Measurements from ENCODE around the gene RIPK1.
"Not testable (repeated sequence)": the region's sequence is repeated elsewhere in the genome, so short reads cannot be mapped to it uniquely, and the experiment has no call there.

Gene RIPK1

GRCh38 chr6:3052481-3053230 lies 15.6 kb upstream of the RIPK1 start:
- TF ChIP-seq EZH2phosphoT487 (conservative IDR thresholded peaks at IDR 0.05; ENCODE audit: low read length) (no peak), CTCF (IDR thresholded peaks at IDR 0.05; ENCODE audit: insufficient read depth, low read length, poor library complexity, severe bottlenecking) (no peak)
- no peaks in the 10 kb centered on the region for H3K36me3 ChIP-seq (ENCODE audit: low read length)
- H3K79me2 ChIP-seq (ENCODE audit: insufficient read depth, low read length): no peaks in the 10 kb centered on the region
- H3F3A ChIP-seq (ENCODE audit: insufficient read depth): 0 out of 2 replicates have a peak, but pooled peaks cover 6% of the 10 kb centered on the region
- peak overlapping the region; percentile 56 for H3K9ac ChIP-seq (ENCODE audit: low read length)
- peak overlapping the region; percentile 57 for H3K4me2 ChIP-seq (ENCODE audit: low read depth, low read length, poor library complexity, severe bottlenecking)
- H3K4me3 ChIP-seq (ENCODE audit: insufficient read depth, low read length, poor library complexity, severe bottlenecking): peak overlapping the region; percentile 41
- no peaks in the 10 kb centered on the region for H4K20me1 ChIP-seq (ENCODE audit: low read depth, low read length)
- peak overlapping the region; percentile 85 for H2AFZ ChIP-seq (ENCODE audit: low read depth, low read length, severe bottlenecking)
- no peaks in the 10 kb centered on the region for H3K27me3 ChIP-seq (ENCODE audit: low read length)
- H3K9me3 ChIP-seq (ENCODE audit: insufficient read depth, low read length): no peaks in the 10 kb centered on the region
- H3K27ac ChIP-seq (ENCODE audit: low read depth, low read length): no peak overlapping the region
- H3K9me2 ChIP-seq (replicated peaks; ENCODE audit: insufficient read depth, low read length): no peaks in the 10 kb centered on the region

DNA sequence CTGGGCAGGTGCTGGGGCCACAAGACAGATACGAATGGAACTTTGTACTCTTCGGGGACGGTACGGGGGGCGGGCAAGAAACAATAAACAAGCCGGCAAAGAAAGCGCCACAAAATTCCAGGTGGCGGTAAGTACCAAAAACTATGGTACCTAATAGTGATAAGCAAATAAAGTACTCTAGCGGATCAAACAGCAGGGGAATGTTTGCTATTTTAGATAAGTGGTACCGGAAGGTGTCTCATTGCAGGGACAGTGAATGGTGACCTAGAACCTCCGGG lies 15.1 kb upstream of the RIPK1 start:
- H3K4me2 ChIP-seq (ENCODE audit: low read depth, low read length, poor library complexity, severe bottlenecking): peak overlapping the region; percentile 57
- H3K4me3 ChIP-seq (ENCODE audit: insufficient read depth, low read length, poor library complexity, severe bottlenecking): peak overlapping the region; percentile 41
- 0 out of 2 replicates have a peak, but pooled peaks cover 6% of the 10 kb centered on the region for H3F3A ChIP-seq (ENCODE audit: insufficient read depth)
- no peaks in the 10 kb centered on the region for H4K20me1 ChIP-seq (ENCODE audit: low read depth, low read length)
- H3K27me3 ChIP-seq (ENCODE audit: low read length): no peaks in the 10 kb centered on the region
- no peak overlapping the region for H3K27ac ChIP-seq (ENCODE audit: low read depth, low read length)
- H3K36me3 ChIP-seq (ENCODE audit: low read length): no peaks in the 10 kb centered on the region
- H3K79me2 ChIP-seq (ENCODE audit: insufficient read depth, low read length): no peaks in the 10 kb centered on the region
- H3K9me3 ChIP-seq (ENCODE audit: insufficient read depth, low read length): no peaks in the 10 kb centered on the region
- H3K9me2 ChIP-seq (replicated peaks; ENCODE audit: insufficient read depth, low read length): no peaks in the 10 kb centered on the region
- H3K9ac ChIP-seq (ENCODE audit: low read length): peak overlapping the region; percentile 56
- peak overlapping the region; percentile 85 for H2AFZ ChIP-seq (ENCODE audit: low read depth, low read length, severe bottlenecking)
- TF ChIP-seq CTCF (IDR thresholded peaks at IDR 0.05; ENCODE audit: insufficient read depth, low read length, poor library complexity, severe bottlenecking) (no peak), EZH2phosphoT487 (conservative IDR thresholded peaks at IDR 0.05; ENCODE audit: low read length) (no peak)

- H3K27ac ChIP-seq (ENCODE audit: low read depth, low read length); H3K27me3 ChIP-seq (ENCODE audit: low read length); H2AFZ ChIP-seq (ENCODE audit: low read depth, low read length, severe bottlenecking); H3K4me3 ChIP-seq (ENCODE audit: insufficient read depth, low read length, poor library complexity, severe bottlenecking); H3K9me3 ChIP-seq (ENCODE audit: insufficient read depth, low read length); H3K79me2 ChIP-seq (ENCODE audit: insufficient read depth, low read length); H3K9me2 ChIP-seq (replicated peaks; ENCODE audit: insufficient read depth, low read length); H3F3A ChIP-seq (ENCODE audit: insufficient read depth); H4K20me1 ChIP-seq (ENCODE audit: low read depth, low read length); H3K36me3 ChIP-seq (ENCODE audit: low read length); H3K9ac ChIP-seq (ENCODE audit: low read length): not testable (repeated sequence)
- peak overlapping the region; percentile 57 for H3K4me2 ChIP-seq (ENCODE audit: low read depth, low read length, poor library complexity, severe bottlenecking)
Measured at GRCh38 chr6:3054229-3055157, 13.8 kb upstream of the RIPK1 start.

- H4K20me1 ChIP-seq (ENCODE audit: low read depth, low read length); H3K9ac ChIP-seq (ENCODE audit: low read length); H3K9me3 ChIP-seq (ENCODE audit: insufficient read depth, low read length); H3K4me3 ChIP-seq (ENCODE audit: insufficient read depth, low read length, poor library complexity, severe bottlenecking); H2AFZ ChIP-seq (ENCODE audit: low read depth, low read length, severe bottlenecking); H3F3A ChIP-seq (ENCODE audit: insufficient read depth); H3K4me2 ChIP-seq (ENCODE audit: low read depth, low read length, poor library complexity, severe bottlenecking); H3K9me2 ChIP-seq (replicated peaks; ENCODE audit: insufficient read depth, low read length); H3K27ac ChIP-seq (ENCODE audit: low read depth, low read length); H3K27me3 ChIP-seq (ENCODE audit: low read length); H3K36me3 ChIP-seq (ENCODE audit: low read length); H3K79me2 ChIP-seq (ENCODE audit: insufficient read depth, low read length): not testable (repeated sequence)
Measured at GRCh38 chr6:3055158-3055499, 13.2 kb upstream of the RIPK1 start.

Data from SU-DHL-6 (cell line).